Keratinocyte (primary cell): Measurements from ENCODE around the gene ZNF716. TPM values are rescaled to one million over a fixed set of nuclear protein-coding genes. Genes with fewer than 3 reads are reported as not detected.

Experiments used
- DNase-seq: peaks from one replicate; pipeline ENCODE4 v3.0.0-alpha.2; 2011; ENCODE audit warnings: low read depth, missing footprints, low spot score
- FAIRE-seq: peaks from 2 replicates; lab custom pipeline; 2011; peaks lifted over from hg19 to GRCh38; lab: Jason Lieb, UNC
- H2AFZ ChIP-seq: 2 replicates; pipeline ENCODE4 v1.6.0; 2012; ENCODE audit warnings: low read length, control low read depth, inconsistent platforms; ENCODE audit not compliant: control insufficient read depth
- H3K27ac ChIP-seq: 2 replicates; pipeline ENCODE4 v1.5.1; 2011; ENCODE audit warnings: low read length; ENCODE audit not compliant: control insufficient read depth, insufficient read depth
- H3K27me3 ChIP-seq: 3 replicates; pipeline ENCODE4 v1.6.0; 2011; ENCODE audit warnings: low read length; ENCODE audit not compliant: control insufficient read depth, insufficient read depth; ENCODE audit errors: extremely low read depth
- H3K36me3 ChIP-seq, 2 experiments: 2 replicates in 1 of 2; 3 replicates in 1 of 2; pipeline ENCODE4 v1.5.1; 2011; ENCODE audit warnings: low read length in 2 of 2, mild to moderate bottlenecking in 1 of 2; ENCODE audit not compliant: control insufficient read depth in 2 of 2, insufficient read depth in 2 of 2; ENCODE audit errors: extremely low read depth in 1 of 2
- H3K4me1 ChIP-seq: 3 replicates; pipeline ENCODE4 v1.5.1; 2011; ENCODE audit warnings: low read length; ENCODE audit not compliant: control insufficient read depth, insufficient read depth; ENCODE audit errors: extremely low read depth
- H3K4me2 ChIP-seq: 3 replicates; pipeline ENCODE4 v1.6.0; 2011; ENCODE audit warnings: low read depth, low read length; ENCODE audit not compliant: control insufficient read depth, insufficient read depth; ENCODE audit errors: extremely low read depth
- H3K4me3 ChIP-seq, 3 experiments: fragments of 200-600 bp in 1 of 3; sonication (generic) in 1 of 3; 2 replicates in 2 of 3; 3 replicates in 1 of 3; pipeline ENCODE4 v1.5.1; 2011 to 2016; ENCODE audit warnings: low read length in 3 of 3, mild to moderate bottlenecking in 3 of 3, control low read depth in 2 of 3, inconsistent platforms in 1 of 3, low read depth in 1 of 3, mixed read lengths in 1 of 3, mixed run types in 1 of 3, moderate library complexity in 1 of 3; ENCODE audit not compliant: control insufficient read depth in 2 of 3, insufficient read depth in 2 of 3; ENCODE audit errors: extremely low read depth in 1 of 3
- H3K79me2 ChIP-seq: 2 replicates; pipeline ENCODE4 v1.6.0; 2012; ENCODE audit warnings: low read length; ENCODE audit not compliant: control insufficient read depth, insufficient read depth
- H3K9ac ChIP-seq: 3 replicates; pipeline ENCODE4 v1.6.0; 2011; ENCODE audit warnings: low read length; ENCODE audit not compliant: control insufficient read depth, insufficient read depth; ENCODE audit errors: extremely low read depth
- H3K9me1 ChIP-seq: 3 replicates; pipeline ENCODE4 v1.6.0; 2011; ENCODE audit warnings: low read length; ENCODE audit not compliant: control insufficient read depth, insufficient read depth; ENCODE audit errors: extremely low read depth
- H3K9me3 ChIP-seq: 2 replicates; pipeline ENCODE4 v1.5.1; 2012; ENCODE audit warnings: low read depth, low read length; ENCODE audit not compliant: control insufficient read depth
- H4K20me1 ChIP-seq: 3 replicates; pipeline ENCODE4 v1.6.0; 2011; ENCODE audit warnings: low read length; ENCODE audit not compliant: control insufficient read depth, insufficient read depth; ENCODE audit errors: extremely low read depth
- CTCF ChIP-seq, 3 experiments: IDR thresholded peaks in 1 of 3; conservative IDR thresholded peaks in 1 of 3; optimal IDR thresholded peaks in 1 of 3; 2 replicates in 2 of 3; 3 replicates in 1 of 3; pipeline versions ENCODE3 to v1.5.1; 2011; ENCODE audit warnings: low read length in 3 of 3, mild to moderate bottlenecking in 3 of 3, moderate library complexity in 2 of 3, control low read depth in 1 of 3, inconsistent platforms in 1 of 3; ENCODE audit not compliant: insufficient read depth in 2 of 3; ENCODE audit errors: extremely low read depth in 1 of 3
- EZH2 ChIP-seq: IDR thresholded peaks from one replicate; pipeline ENCODE4 v1.6.1; 2012; ENCODE audit warnings: inconsistent platforms, mild to moderate bottlenecking, low read length, moderate library complexity
- dilution Hi-C: fragments of 300-500 bp; cut with MboI; formaldehyde crosslinking; loops from one replicate; pipeline ENCODE4 v1.7.0; 2020; ENCODE audit warnings: low sequenced_read_pairs; ENCODE audit not compliant: extremely low pct_ligation_motif_present
- polyA plus RNA-seq, 5 experiments: library from polyadenylated mRNA; depleted of rRNA in 3 of 5; stranded (reverse) in 3 of 5; stranded (forward) in 1 of 5; unstranded in 1 of 5; fragments of >200 nt; gene quantifications; 1 replicate in 1 of 5; 2 replicates in 3 of 5; 3 replicates in 1 of 5; pipeline versions ENCODE4 v1.2.1 to v1.2.3, GENCODE V29; 2011 to 2012; ENCODE audit warnings: missing spikeins in 2 of 5, low read depth in 1 of 5, low replicate concordance in 1 of 5

Gene ZNF716
- polyA plus RNA-seq, 1 donor (not counting 4 experiments of a cell fraction or from before 2014, with no cell fraction given) = not detected

- dilution Hi-C loops = no loop called here
- no peak for TF ChIP-seq CTCF (optimal IDR thresholded peaks at IDR 0.05 in 1 of 3, IDR thresholded peaks at IDR 0.05 in 1 of 3, conservative IDR thresholded peaks at IDR 0.05 in 1 of 3; ENCODE audit: extremely low read depth in 1 of 3, insufficient read depth in 2 of 3, low read length in 3 of 3)
- no peak for TF ChIP-seq EZH2
- Histone ChIP-seq H3K9me1 (no peaks in the 10 kb centered on the region), H3K4me3 (no peak overlapping the region), H3K4me2 (no peak overlapping the region), H3K4me1 (no peaks in the 10 kb centered on the region), H3K27ac (no peak overlapping the region), H4K20me1 (no peaks in the 10 kb centered on the region), H3K79me2 (no peaks in the 10 kb centered on the region), H2AFZ (no peak overlapping the region), H3K9ac (no peak overlapping the region), H3K9me3 (no peaks in the 10 kb centered on the region), H3K36me3 (no peaks in the 10 kb centered on the region), H3K27me3 (no peaks in the 10 kb centered on the region)
- no peak for FAIRE-seq
- DNase-seq = no peak
These were observed 17.4 kb upstream of the ZNF716 start for GRCh38 chr7:57432583-57432982.

- Histone ChIP-seq H3K4me3 (no peak overlapping the region), H3K4me1 (no peaks in the 10 kb centered on the region), H3K36me3 (no peaks in the 10 kb centered on the region), H3K27me3 (no peaks in the 10 kb centered on the region), H3K79me2 (no peaks in the 10 kb centered on the region), H3K9ac (no peak overlapping the region), H2AFZ (no peak overlapping the region), H3K27ac (no peak overlapping the region), H4K20me1 (no peaks in the 10 kb centered on the region), H3K4me2 (no peak overlapping the region), H3K9me1 (no peaks in the 10 kb centered on the region), H3K9me3 (no peaks in the 10 kb centered on the region)
- DNase-seq (no peak), FAIRE-seq (no peak)
- TF ChIP-seq CTCF (optimal IDR thresholded peaks at IDR 0.05 in 1 of 3, IDR thresholded peaks at IDR 0.05 in 1 of 3, conservative IDR thresholded peaks at IDR 0.05 in 1 of 3; ENCODE audit: extremely low read depth in 1 of 3, insufficient read depth in 2 of 3, low read length in 3 of 3) (no peak), EZH2 (no peak)
- dilution Hi-C loops = no loop called here
These were observed 12.4 kb upstream of the ZNF716 start for GRCh38 chr7:57437581-57437980.
